Subcutaneous abdominal adipose tissue (tissue), 5 donors: ENCODE measurements around the gene TDRD1.

Source experiments
- H3K27ac ChIP-seq: one replicate; pipeline ENCODE4 v1.7.0; 2013; ENCODE audit warnings: low read depth, mild to moderate bottlenecking, inconsistent platforms, low read length, moderate library complexity
- H3K27me3 ChIP-seq, 5 donors: one replicate each; pipeline ENCODE4 v1.7.0; 2013; ENCODE audit warnings: low read length in 5 of 5, inconsistent platforms in 1 of 5; ENCODE audit not compliant: control insufficient read depth in 5 of 5, insufficient read depth in 4 of 5
- H3K36me3 ChIP-seq, 5 donors: one replicate each; pipeline ENCODE4 v1.7.0; 2013; ENCODE audit warnings: low read length in 5 of 5; ENCODE audit not compliant: control insufficient read depth in 5 of 5, insufficient read depth in 5 of 5
- H3K4me1 ChIP-seq, 5 donors: one replicate each; pipeline ENCODE4 v1.7.0; 2013; ENCODE audit warnings: low read length in 5 of 5, mild to moderate bottlenecking in 3 of 5, moderate library complexity in 1 of 5; ENCODE audit not compliant: control insufficient read depth in 5 of 5, insufficient read depth in 5 of 5
- H3K4me3 ChIP-seq, 5 donors: one replicate each; pipeline ENCODE4 v1.7.0; 2013; ENCODE audit warnings: low read length in 5 of 5, low read depth in 1 of 5
- H3K9ac ChIP-seq, 5 donors: one replicate each; pipeline ENCODE4 v1.7.0; 2013; ENCODE audit warnings: low read length in 5 of 5, mild to moderate bottlenecking in 4 of 5, moderate library complexity in 3 of 5
- H3K9me3 ChIP-seq, 5 donors: one replicate each; pipeline ENCODE4 v1.7.0; 2013; ENCODE audit warnings: low read length in 5 of 5; ENCODE audit not compliant: control insufficient read depth in 5 of 5
- donor health status: healthy.
- donor health status: healthy.
- donor health status: healthy.
- donor health status: healthy.
- donor health status: healthy.

The TDRD1 gene

DNA sequence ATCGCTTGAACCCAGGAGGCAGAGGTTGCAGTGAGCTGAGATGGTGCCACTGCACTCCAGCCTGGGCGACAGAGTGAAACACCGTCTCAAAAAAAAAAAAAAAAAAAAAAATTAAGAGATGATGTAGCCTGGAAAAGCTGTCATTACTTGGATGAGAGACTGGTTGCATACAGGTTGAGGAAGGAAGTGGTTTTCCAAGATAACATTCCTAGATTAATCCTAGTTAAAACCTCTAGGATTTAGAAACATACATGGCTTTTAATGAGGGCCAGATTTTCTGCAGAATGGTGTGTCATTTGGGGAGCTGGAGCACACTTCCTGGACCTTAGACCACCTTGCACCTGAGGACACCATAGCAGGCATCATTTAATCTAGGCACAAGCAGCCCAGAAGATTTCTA lies 77.7 kb downstream of the TDRD1 start:
- peaks cover 3 to 18% (median 12%) of the 10 kb centered on the region in 5 donors for H3K4me1 ChIP-seq
- H3K27ac ChIP-seq: no peak overlapping the region
- no peaks in the 10 kb centered on the region for H3K27me3 ChIP-seq
- no peaks in the 10 kb centered on the region for H3K36me3 ChIP-seq
- H3K9ac ChIP-seq: no peak overlapping the region
- no peak overlapping the region for H3K4me3 ChIP-seq
- no peaks in the 10 kb centered on the region for H3K9me3 ChIP-seq

- no peaks in the 10 kb centered on the region for H3K9me3 ChIP-seq
- H3K4me3 ChIP-seq: no peak overlapping the region
- H3K9ac ChIP-seq: no peak overlapping the region
- no peaks in the 10 kb centered on the region for H3K27me3 ChIP-seq
- H3K36me3 ChIP-seq: no peaks in the 10 kb centered on the region
- peaks cover 3 to 18% (median 12%) of the 10 kb centered on the region in 5 donors for H3K4me1 ChIP-seq
- H3K27ac ChIP-seq: no peak overlapping the region
Measured at GRCh38 chr10:114257498-114257897, 78.3 kb downstream of the TDRD1 start.

- H3K27ac ChIP-seq: no peak overlapping the region
- H3K4me1 ChIP-seq: peaks cover 3 to 18% (median 12%) of the 10 kb centered on the region in 5 donors
- no peaks in the 10 kb centered on the region for H3K9me3 ChIP-seq
- H3K4me3 ChIP-seq: no peak overlapping the region
- H3K9ac ChIP-seq: no peak overlapping the region
- H3K36me3 ChIP-seq: no peaks in the 10 kb centered on the region
- H3K27me3 ChIP-seq: no peaks in the 10 kb centered on the region
Measured at GRCh38 chr10:114258274-114258840, 79.2 kb downstream of the TDRD1 start.

DNA sequence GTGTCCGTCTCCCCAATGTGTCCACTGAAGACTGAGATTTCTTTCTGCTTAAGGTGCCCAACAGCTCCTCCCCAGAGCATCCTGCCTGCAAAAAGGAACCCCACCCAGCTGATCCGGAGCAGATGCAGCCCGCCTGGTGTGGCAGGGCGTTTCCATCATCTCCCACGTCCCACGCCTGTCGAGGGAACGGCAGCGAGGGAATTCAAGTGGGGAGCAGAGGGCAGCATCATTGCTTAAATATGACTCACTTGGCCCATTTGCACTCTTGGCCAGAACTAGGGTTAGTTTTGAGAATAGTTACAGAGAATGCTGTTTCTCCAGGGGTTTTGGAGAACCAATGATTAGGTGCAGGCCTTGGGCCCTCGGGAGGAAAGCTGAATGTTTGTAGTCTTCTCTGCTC lies 80.7 kb downstream of the TDRD1 start:
- H3K27ac ChIP-seq: no peak overlapping the region
- H3K27me3 ChIP-seq: no peaks in the 10 kb centered on the region
- peak overlapping the region in 1 of 5 donors; percentile 3 for H3K4me3 ChIP-seq
- no peaks in the 10 kb centered on the region for H3K9me3 ChIP-seq
- H3K36me3 ChIP-seq: no peaks in the 10 kb centered on the region
- H3K9ac ChIP-seq: no peak overlapping the region
- peaks cover 3 to 18% (median 12%) of the 10 kb centered on the region in 5 donors for H3K4me1 ChIP-seq

GRCh38 chr10:114260366-114260765 lies 81.2 kb downstream of the TDRD1 start:
- Histone ChIP-seq H3K4me3 (no peak overlapping the region), H3K4me1 (peaks cover 3 to 18% (median 12%) of the 10 kb centered on the region in 5 donors), H3K9me3 (no peaks in the 10 kb centered on the region), H3K27me3 (no peaks in the 10 kb centered on the region), H3K9ac (no peak overlapping the region), H3K27ac (peak overlapping the region; percentile 16), H3K36me3 (no peaks in the 10 kb centered on the region)

DNA sequence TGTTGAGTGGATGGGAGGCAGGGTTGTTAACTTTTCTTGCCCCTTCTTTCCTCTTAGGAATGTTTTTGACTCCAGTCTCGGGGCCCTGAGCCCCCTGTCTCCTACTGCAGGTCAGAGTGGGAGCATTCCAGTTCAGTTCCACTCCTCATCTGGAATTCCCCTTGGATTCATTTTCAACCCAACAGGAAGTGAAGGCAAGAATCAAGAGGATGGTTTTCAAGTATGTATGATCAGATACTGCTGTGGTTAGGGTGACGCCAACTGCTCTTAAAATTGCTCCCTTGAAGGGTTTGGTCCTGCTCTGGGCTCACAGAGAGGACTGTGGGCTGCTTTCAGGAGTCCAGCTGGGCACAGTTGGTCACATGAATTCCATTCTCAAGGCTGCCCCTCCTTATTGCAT lies 81.9 kb downstream of the TDRD1 start:
- no peak overlapping the region for H3K4me3 ChIP-seq

DNA sequence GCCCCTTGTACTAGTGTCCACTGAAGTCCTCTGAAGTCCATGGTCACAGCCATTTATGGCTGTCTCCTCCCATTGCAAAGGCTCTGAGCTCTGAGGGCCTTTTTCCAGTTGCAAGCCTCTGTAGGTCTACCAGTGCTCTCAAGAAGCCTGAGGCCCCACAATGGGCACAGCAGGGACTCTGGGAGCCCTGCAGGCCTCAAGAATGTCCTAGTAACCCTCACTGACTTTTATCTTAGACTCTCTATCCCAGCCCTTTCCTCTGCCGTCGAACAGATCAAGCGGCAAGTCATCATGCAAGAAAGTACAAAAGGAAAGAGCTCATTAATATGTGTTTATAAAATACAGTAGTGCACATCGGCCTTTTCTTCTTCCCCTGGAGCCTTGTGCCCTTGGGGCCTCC lies 83.3 kb downstream of the TDRD1 start:
- H3K27ac ChIP-seq: no peak overlapping the region
- no peaks in the 10 kb centered on the region for H3K9me3 ChIP-seq
- H3K9ac ChIP-seq: no peak overlapping the region
- H3K36me3 ChIP-seq: no peaks in the 10 kb centered on the region
- no peaks in the 10 kb centered on the region for H3K27me3 ChIP-seq
- H3K4me1 ChIP-seq: peaks cover 2 to 18% (median 12%) of the 10 kb centered on the region in 5 donors
- no peak overlapping the region for H3K4me3 ChIP-seq

More for the DNA sequence above, 81.9 kb downstream of the TDRD1 start:
- H3K4me1 ChIP-seq: peaks cover 3 to 18% (median 12%) of the 10 kb centered on the region in 5 donors
- no peaks in the 10 kb centered on the region for H3K36me3 ChIP-seq
- H3K9ac ChIP-seq: no peak overlapping the region
- H3K27me3 ChIP-seq: no peaks in the 10 kb centered on the region
- no peaks in the 10 kb centered on the region for H3K9me3 ChIP-seq
- no peak overlapping the region for H3K27ac ChIP-seq

GRCh38 chr10:114265392-114266053 lies 86.4 kb downstream of the TDRD1 start:
- no peaks in the 10 kb centered on the region for H3K36me3 ChIP-seq
- H3K4me3 ChIP-seq: no peak overlapping the region
- no peak overlapping the region for H3K9ac ChIP-seq
- H3K4me1 ChIP-seq: peaks cover 0 to 12% (median 4%) of the 10 kb centered on the region in 5 donors
- no peaks in the 10 kb centered on the region for H3K27me3 ChIP-seq
- no peaks in the 10 kb centered on the region for H3K9me3 ChIP-seq
- no peak overlapping the region for H3K27ac ChIP-seq

GRCh38 chr10:114266521-114266920 lies 87.4 kb downstream of the TDRD1 start:
- Histone ChIP-seq H3K36me3 (no peaks in the 10 kb centered on the region), H3K9me3 (no peaks in the 10 kb centered on the region), H3K27ac (no peak overlapping the region), H3K4me1 (peaks cover 0 to 6% (median 0%) of the 10 kb centered on the region in 5 donors), H3K27me3 (no peaks in the 10 kb centered on the region), H3K4me3 (no peak overlapping the region), H3K9ac (no peak overlapping the region)

- Histone ChIP-seq H3K4me3 (no peak overlapping the region), H3K9ac (no peak overlapping the region), H3K36me3 (no peaks in the 10 kb centered on the region), H3K27ac (no peak overlapping the region), H3K27me3 (peaks cover 0 to 3% (median 0%) of the 10 kb centered on the region in 5 donors), H3K4me1 (peaks cover 0 to 6% (median 0%) of the 10 kb centered on the region in 5 donors), H3K9me3 (no peaks in the 10 kb centered on the region)
Measured at GRCh38 chr10:114271075-114271778, 92.1 kb downstream of the TDRD1 start.
